Testis (tissue), 3 donors: ENCODE data around the gene DDX43. TPM values are rescaled to one million over a fixed set of nuclear protein-coding genes. Genes with fewer than 3 reads are reported as not detected.
"Not testable (repeated sequence)": the region's sequence is repeated elsewhere in the genome, so short reads cannot be mapped to it uniquely, and the experiment has no call there.

ENCODE experiments used
- DNase-seq: peaks from one replicate; pipeline ENCODE4 v3.0.0-alpha.2; 2019
- H3K27ac ChIP-seq, 2 donors: fragments of 200-600 bp; sonication (generic); one replicate each; pipeline ENCODE4 v1.5.1; 2019
- H3K27me3 ChIP-seq: fragments of 200-600 bp; sonication (generic); one replicate; pipeline ENCODE4 v1.5.1; 2019
- H3K36me3 ChIP-seq: fragments of 200-600 bp; sonication (generic); one replicate; pipeline ENCODE4 v1.5.1; 2017; ENCODE audit warnings: low read depth; ENCODE audit errors: missing control alignments
- H3K4me1 ChIP-seq: fragments of 200-600 bp; sonication (generic); one replicate; pipeline ENCODE4 v1.5.1; 2019
- H3K4me3 ChIP-seq, 2 donors: fragments of 200-600 bp; sonication (generic); one replicate each; pipeline ENCODE4 v1.5.1; 2017 to 2019
- H3K9me3 ChIP-seq: fragments of 200-600 bp; sonication (generic); one replicate; pipeline ENCODE4 v1.5.1; 2017
- CTCF ChIP-seq, 3 experiments: fragments of 450-650 bp in 2 of 3; fragments of 200-600 bp in 1 of 3; sonication (generic) in 1 of 3; IDR thresholded peaks; one replicate each; pipeline ENCODE4 v1.5.1; 2016 to 2019; ENCODE audit warnings: antibody characterized with exemption in 3 of 3, mild to moderate bottlenecking in 2 of 3, moderate library complexity in 1 of 3
- POLR2A ChIP-seq: fragments of 450-650 bp; IDR thresholded peaks from one replicate; pipeline ENCODE4 v1.6.1; 2017; ENCODE audit warnings: antibody characterized with exemption, mild to moderate bottlenecking, moderate library complexity
- WGBS, 2 donors: methylation state at CpG; one replicate each; pipeline ENCODE4 v1.1.5; 2018; 5-methylcytosine and 5-hydroxymethylcytosine counted together
- intact Hi-C: fragments of 100-400 bp; cut with DNase I; formaldehyde crosslinking; loops from one replicate; pipeline ENCODE4 v1.15.1; 2023; ENCODE audit warnings: low total_unique reads
- polyA plus RNA-seq: library from polyadenylated mRNA; stranded (reverse); fragments of 350-450 nt; fragmentation: Illumina TruSeq; extraction: RNeasy Lipid Tissue Mini Kit (QIAGEN cat#74804); gene quantifications from one replicate; pipeline ENCODE4 v1.2.3, GENCODE V29; 2014; ENCODE audit warnings: low read depth, low replicate concordance; ENCODE audit not compliant: insufficient read depth
- total RNA-seq, 2 donors: library from RNA; depleted of rRNA; stranded (reverse); fragments of >200 nt; gene quantifications; one replicate each; pipeline ENCODE4 v1.2.3, GENCODE V29; 2016

Gene DDX43
- total and polyA plus RNA-seq, 3 donors from 2014 or later = 20.1 to 26.0 (median 24.5) TPM

GRCh38 chr6:73391675-73392074 is 3.0 kb upstream of the DDX43 start:
- H3K27ac ChIP-seq = no peak overlapping the region
- H3K9me3 ChIP-seq = no peaks in the 10 kb centered on the region
- no peaks in the 10 kb centered on the region for H3K27me3 ChIP-seq
- no peak for TF ChIP-seq CTCF (IDR thresholded peaks at IDR 0.05)
- intact Hi-C loops = no loop called here
- no peaks in the 10 kb centered on the region for H3K4me1 ChIP-seq
- H3K36me3 ChIP-seq = no peaks in the 10 kb centered on the region
- H3K4me3 ChIP-seq = no peak overlapping the region
- no peak for DNase-seq
- WGBS, 2 donors = 85 to 90% methylated on average over 2 of the region's 2 CpGs

DNA sequence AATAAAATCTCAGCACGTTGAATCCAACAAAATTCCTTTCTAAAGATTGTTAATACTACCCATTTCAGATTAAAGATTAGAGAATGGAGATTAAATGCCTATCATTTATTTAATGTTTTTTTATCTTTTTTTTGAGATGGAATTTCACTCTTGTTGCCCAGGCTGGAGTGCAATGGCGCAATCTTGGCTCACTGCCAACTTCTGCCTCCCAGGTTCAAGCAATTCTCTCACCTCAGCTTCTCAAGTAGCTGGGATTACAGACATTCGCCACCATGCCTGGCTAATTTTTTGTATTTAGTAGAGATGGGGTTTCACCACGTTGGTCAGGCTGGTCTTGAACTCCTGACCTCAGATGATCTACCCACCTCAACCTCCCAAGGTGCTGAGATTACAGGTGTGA is 2.4 kb upstream of the DDX43 start:
- intact Hi-C loops, H3K27me3 ChIP-seq, H3K4me3 ChIP-seq, H3K4me1 ChIP-seq, H3K27ac ChIP-seq, H3K36me3 ChIP-seq, H3K9me3 ChIP-seq, DNase-seq: not testable (repeated sequence)
- WGBS, 2 donors = 74 to 81% methylated on average over 4 of the region's 4 CpGs

DNA sequence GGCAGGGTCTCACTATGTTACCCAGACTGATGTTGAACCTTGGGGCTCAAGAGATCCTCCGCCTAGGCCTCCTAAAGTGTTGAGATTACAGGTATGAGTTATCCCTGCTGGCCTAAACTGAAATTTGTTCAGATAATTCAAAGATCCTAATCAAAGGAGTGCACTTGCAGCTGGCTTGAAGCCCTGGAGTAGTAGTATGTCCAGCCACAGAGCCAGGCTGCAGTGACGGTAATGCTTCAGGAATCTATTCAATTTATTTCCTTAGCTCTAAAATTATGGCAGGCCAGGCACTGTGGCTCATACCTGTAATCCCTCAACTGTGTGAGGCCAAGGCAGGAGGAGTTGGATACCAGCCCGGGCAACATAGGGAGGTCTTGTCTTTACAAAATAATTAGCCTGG is 1.4 kb upstream of the DDX43 start:
- DNase-seq = no peak
- no peaks in the 10 kb centered on the region for H3K36me3 ChIP-seq
- no peaks in the 10 kb centered on the region for H3K27me3 ChIP-seq
- intact Hi-C loops = no loop called here
- TF ChIP-seq POLR2A (no peak), CTCF (IDR thresholded peaks at IDR 0.05) (no peak)
- H3K9me3 ChIP-seq = no peaks in the 10 kb centered on the region
- no peak overlapping the region for H3K27ac ChIP-seq
- no peak overlapping the region for H3K4me3 ChIP-seq
- WGBS, 2 donors = 89 to 92% methylated on average over 3 of the region's 3 CpGs
- H3K4me1 ChIP-seq = no peaks in the 10 kb centered on the region

DNA sequence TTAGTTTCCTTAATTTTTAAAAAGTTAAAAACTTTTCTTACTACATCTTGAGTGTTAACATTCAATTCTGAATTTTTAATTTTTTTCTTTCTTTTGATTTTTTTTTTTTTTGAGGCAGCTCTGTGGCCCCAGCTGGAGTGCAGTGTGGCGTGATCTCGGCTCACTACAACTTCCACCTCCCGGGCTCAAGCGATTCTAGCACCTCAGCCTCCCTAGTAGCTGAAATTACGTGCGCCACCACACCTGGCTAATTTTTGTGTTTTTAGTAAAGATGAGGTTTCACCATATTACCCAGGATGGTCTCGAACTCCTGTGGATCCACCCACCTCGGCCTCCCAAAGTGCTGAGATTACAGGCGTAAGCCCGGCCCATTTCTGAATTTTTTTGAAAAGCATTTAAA is 1.2 kb downstream of the DDX43 start:
- WGBS, 2 donors = 64 to 83% methylated on average over 10 of the region's 10 CpGs
- no peaks in the 10 kb centered on the region for H3K36me3 ChIP-seq
- no peak overlapping the region for H3K4me3 ChIP-seq
- no peak for DNase-seq
- H3K27me3 ChIP-seq = no peaks in the 10 kb centered on the region
- no peaks in the 10 kb centered on the region for H3K9me3 ChIP-seq
- no peaks in the 10 kb centered on the region for H3K4me1 ChIP-seq
- intact Hi-C loops = no loop called here
- H3K27ac ChIP-seq = no peak overlapping the region
- TF ChIP-seq CTCF (IDR thresholded peaks at IDR 0.05) = no peak
- TF ChIP-seq POLR2A = no peak

- Histone ChIP-seq H3K36me3 (no peaks in the 10 kb centered on the region), H3K27ac (no peak overlapping the region), H3K4me3 (no peak overlapping the region), H3K9me3 (no peaks in the 10 kb centered on the region), H3K27me3 (no peaks in the 10 kb centered on the region), H3K4me1 (no peaks in the 10 kb centered on the region)
- no peak for DNase-seq
- intact Hi-C loops = no loop called here
- no peak for TF ChIP-seq POLR2A
- TF ChIP-seq CTCF (IDR thresholded peaks at IDR 0.05) = no peak
Measured at GRCh38 chr6:73400656-73401055, 6.0 kb downstream of the DDX43 start.
